ENCODE measurements around the gene NRXN3.

DNA sequence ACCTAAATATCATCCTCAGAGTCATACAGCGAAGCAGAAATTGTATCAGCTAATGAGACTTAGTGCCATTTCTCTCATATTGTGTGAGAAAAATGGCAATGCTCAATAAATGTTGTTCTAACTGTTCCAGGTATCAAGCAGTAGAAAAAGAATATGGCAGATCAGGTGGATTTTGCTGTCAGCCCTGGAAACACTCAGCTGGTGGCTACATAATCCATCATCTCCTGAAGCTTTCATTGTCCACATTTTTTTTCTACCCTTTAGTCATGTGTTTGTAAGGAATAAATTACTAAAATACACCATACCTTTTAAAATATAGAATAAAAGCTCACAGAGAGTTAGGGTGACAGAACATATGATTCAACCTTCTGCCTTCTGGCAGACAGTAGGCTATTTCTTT, 1200.8 kb downstream of the NRXN3 start:
- TF ChIP-seq, protein P1, sequence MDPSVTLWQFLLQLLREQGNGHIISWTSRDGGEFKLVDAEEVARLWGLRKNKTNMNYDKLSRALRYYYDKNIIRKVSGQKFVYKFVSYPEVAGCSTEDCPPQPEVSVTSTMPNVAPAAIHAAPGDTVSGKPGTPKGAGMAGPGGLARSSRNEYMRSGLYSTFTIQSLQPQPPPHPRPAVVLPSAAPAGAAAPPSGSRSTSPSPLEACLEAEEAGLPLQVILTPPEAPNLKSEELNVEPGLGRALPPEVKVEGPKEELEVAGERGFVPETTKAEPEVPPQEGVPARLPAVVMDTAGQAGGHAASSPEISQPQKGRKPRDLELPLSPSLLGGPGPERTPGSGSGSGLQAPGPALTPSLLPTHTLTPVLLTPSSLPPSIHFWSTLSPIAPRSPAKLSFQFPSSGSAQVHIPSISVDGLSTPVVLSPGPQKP (IDR thresholded peaks at IDR 0.05; ENCODE audit: borderline replicate concordance, low read depth, low read length), result no peak
- TF ChIP-seq CTCF (conservative IDR thresholded peaks at IDR 0.05; ENCODE audit: low read depth, low read length) (no peak), RFX5 (IDR thresholded peaks at IDR 0.05; ENCODE audit: low read depth, low read length) (no peak), USF2 (IDR thresholded peaks at IDR 0.05; ENCODE audit: low read depth, low read length) (no peak), NFE2L2 (IDR thresholded peaks at IDR 0.05; ENCODE audit: low read depth, low read length) (no peak)

Measured in IMR-90 (cell line).